GM19438 (cell line): ENCODE results near the gene SUCO.
"Not testable (repeated sequence)": the region's sequence is repeated elsewhere in the genome, so short reads cannot be mapped to it uniquely, and the experiment has no call there.

ENCODE experiments used
- ATAC-seq: cut with Tn5 transposase; IDR thresholded peaks from one replicate; pipeline ENCODE4 v1.9.1; 2021; ENCODE audit warnings: low read depth; ENCODE audit not compliant: unreplicated experiment

SUCO gene

DNA sequence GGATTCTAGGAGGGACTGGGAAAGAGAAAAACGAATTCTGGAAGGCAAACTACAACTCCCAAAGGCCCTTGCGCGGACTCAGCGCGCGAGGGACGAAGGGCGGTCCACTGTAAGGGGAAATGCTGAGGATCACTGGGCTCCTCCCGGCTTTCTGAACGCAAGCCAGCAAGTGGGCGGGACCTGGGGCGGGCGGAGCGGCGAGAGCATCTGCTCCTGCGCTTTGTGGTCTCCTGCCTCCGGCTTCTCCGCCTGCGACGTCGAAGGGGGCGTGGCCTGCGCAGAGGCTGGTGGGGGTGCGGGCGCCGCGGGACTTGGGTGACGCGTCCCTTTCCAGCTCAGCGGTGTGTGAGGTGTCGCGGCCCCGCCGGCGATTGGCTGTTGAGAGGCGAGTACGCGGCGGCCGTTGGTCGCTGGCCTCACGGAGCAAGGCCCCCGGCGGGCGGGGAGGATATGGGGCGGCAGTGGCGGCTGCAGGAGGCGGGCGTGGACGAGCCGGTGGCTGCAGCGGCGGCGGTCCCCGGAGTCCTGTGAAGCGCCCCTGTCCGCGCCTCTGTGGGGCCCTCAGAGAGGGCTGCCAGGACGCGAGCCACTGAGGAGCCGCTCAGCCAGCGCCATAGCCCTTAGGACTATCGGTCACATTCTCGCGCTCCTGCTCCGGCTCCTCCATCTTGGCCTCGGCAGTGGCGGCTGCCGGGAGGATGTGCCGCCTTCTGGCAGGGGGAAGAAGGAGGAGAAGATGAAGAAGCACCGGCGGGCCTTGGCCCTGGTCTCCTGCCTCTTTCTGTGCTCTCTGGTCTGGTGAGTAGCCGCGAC is at the start of gene SUCO:
SUCO (plus strand) TSS at position 451 of the 813 bp plus-strand sequence; CDS start at position 737, 286 bp downstream.
- ATAC-seq, result peak; percentile 81

GRCh38 chr1:172483448-172483847 is 49.5 kb upstream of the SUCO start:
- ATAC-seq, result no peak

GRCh38 chr1:172484252-172484651 is 48.7 kb upstream of the SUCO start:
- no peak for ATAC-seq

DNA sequence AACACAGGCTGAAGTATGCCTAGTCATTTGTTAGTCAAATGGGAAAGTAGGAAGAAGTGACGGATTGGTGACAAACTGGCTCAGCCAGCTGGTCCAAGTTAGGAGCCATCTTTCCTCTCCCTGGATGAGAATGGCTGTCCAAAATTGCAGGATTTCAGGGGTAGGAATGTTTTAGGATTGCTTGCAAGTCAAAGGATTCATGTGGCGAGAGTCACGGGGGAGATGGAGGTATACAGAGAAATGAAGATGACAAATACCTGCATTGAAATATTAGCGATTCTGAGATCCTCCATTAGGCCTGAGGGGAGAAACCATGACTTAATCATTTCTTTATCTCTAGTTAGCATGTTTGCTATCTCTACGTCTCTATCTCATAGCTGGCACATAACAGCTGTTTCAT is 47.3 kb upstream of the SUCO start:
- ATAC-seq, result no peak

- no peak for ATAC-seq
Measured at GRCh38 chr1:172486805-172487454, 46.0 kb upstream of the SUCO start.

DNA sequence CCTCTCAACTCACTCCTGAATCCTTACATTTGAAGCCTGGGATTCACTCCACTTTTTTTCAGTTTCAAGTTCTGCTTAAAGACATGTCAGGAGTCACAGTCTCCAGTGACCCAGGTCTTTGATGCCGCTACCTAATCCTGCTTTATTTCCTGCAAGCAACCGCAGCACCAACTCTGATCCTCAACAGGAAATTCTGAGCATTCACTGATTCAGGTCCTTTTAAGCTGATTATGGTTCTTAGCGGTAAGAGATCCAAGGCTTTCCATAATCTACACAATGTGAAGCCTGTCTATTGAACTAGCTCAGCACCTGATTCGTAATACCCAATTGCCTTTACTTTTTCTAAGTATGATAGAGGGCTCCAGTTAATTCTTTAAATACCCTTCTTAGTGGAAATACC is 45.4 kb upstream of the SUCO start:
- no peak for ATAC-seq

- ATAC-seq, result no peak
Measured at GRCh38 chr1:172488393-172488792, 44.6 kb upstream of the SUCO start.

DNA sequence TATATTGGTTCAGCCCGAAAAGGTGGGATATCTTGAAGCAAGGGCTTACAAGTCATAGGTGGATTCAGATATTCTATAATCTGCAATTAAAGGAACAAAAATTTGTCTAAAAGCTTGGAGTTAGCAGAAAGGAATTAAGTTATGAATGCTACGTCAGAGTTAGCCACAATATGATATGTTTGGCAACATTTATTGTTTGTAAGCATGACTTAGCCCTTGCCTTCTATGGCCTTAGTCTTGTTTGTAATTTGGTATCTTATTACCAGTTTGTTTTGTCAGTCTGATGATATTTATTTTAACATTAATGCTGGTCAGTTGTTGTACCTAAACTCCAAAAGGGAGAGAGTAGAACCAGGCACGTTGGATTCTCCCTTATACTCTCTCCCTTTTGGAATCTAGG is 43.1 kb upstream of the SUCO start:
- no peak for ATAC-seq

GRCh38 chr1:172492421-172492820 is 40.5 kb upstream of the SUCO start:
- ATAC-seq, result no peak

- no peak for ATAC-seq
Measured at GRCh38 chr1:172494166-172494565, 38.8 kb upstream of the SUCO start.

GRCh38 chr1:172496127-172496526 is 36.8 kb upstream of the SUCO start:
- not testable (repeated sequence) for ATAC-seq

DNA sequence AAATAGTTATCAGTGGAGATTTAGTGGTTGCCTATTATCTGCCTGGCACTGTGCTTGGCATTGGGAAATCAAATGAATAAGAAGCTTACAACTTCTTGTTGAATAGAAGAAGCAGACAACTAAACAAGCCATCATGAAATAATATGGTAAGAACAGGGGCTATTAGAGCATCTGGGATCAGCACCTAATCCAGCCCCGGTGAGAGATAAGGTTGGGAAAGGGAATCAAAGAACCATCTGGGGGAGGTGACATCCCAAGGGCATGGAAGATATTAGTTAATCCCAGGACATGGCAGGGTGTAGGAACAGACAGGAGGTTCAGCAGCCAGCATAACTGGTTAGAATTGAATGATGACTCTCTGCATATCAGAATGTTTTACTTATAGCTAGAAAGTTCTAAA is 36.3 kb upstream of the SUCO start:
- no peak for ATAC-seq

DNA sequence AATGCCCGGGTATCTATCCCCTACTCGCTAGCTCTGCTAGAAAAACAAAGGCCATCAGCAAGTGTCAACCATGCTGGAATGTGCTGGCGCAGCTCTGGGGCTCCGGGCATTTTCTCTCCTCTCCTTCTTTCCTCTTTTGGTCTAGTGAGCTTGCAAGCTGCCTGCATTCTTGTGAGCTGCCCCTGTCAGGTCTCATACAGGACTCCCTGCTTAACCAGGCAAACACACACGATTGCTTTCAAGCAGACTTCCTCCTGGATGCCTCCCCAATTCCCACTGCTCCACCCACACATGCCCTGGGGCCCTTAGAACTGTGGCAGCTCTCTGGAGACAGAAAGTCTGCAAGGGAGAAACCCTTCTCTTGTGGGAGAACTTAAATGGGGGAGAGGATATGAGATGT is 35.7 kb upstream of the SUCO start:
- ATAC-seq, result no peak

DNA sequence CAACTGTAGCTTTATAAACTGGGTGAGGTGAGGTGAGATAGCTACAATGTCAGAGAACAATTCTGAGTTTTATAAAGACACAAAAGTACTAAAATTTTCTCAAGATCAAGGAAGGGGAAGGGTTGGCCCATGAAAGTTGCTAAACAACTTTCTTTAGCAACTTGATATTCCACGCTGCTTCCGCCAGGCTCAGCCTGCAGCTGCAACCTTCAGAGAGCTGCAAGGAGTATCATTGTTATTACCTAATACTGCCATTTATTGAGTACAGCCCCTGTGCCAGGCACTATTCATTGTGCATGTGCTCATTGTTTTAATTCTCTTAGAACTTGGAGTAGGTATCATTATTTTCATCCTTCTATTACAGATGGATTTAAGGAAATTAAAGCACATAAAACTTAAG is 34.1 kb upstream of the SUCO start:
- ATAC-seq, result no peak

GRCh38 chr1:172499636-172500141 is 33.3 kb upstream of the SUCO start:
- no peak for ATAC-seq

DNA sequence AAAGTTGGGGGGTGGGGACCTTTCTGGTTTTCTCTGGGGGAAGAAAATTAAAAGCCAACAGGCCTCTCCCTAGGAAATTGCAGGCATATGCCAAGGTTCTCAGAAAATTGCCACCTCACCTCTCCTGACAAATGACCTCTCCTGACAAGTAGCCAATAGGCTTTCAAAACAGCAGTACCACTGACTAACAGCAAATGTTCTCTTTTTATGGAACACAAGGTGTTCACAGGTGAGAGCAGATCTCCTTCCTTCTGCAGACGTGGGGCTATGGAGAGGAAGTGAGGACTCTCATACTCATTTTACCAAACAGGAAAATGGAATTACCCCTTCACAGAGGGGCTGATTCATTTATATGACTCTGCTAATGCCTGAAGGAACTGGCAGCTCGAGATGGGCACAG is 32.7 kb upstream of the SUCO start:
- no peak for ATAC-seq

GRCh38 chr1:172507741-172508140 is 25.2 kb upstream of the SUCO start:
- no peak for ATAC-seq

DNA sequence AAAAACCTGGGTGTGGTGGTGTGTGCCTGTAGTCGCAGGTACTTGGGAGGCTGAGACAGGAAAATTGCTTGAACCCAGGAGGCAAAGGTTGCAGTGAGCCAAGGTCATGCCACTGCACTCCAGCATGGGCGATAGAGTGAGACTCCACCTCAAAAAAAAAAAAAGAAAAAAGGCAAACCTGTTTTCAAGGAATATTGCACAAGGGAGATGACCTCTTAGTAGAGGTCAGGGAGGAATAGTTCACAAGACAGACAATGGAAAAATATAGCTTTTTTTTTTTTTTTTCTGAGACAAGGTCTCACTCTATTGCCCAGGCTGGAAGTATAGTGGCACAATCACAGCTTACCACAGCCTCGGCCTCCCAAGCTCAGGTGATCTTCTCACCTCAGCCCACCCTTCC is 22.5 kb upstream of the SUCO start:
- no peak for ATAC-seq

- no peak for ATAC-seq
Measured at GRCh38 chr1:172512591-172512990, 20.4 kb upstream of the SUCO start.

DNA sequence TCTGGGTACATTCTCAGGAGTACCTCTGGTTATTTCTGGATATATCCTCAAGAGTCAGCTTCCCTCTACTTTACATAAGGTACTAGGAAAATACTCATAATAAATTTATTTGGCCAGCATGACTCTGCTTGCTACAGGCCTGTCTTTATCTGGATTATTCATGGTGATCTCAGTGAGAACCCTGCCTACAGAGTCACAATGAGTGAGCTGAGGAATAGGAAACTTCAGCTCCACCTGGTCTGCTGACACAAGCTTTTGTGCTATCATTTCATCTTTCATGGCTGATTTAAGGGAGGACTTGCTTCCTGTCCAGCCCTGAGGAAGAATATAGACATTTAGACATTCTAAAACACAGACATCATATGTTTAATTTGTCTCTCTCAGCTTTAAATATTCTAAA is 19.5 kb upstream of the SUCO start:
- no peak for ATAC-seq

GRCh38 chr1:172514108-172514507 is 18.8 kb upstream of the SUCO start:
- ATAC-seq, result no peak

DNA sequence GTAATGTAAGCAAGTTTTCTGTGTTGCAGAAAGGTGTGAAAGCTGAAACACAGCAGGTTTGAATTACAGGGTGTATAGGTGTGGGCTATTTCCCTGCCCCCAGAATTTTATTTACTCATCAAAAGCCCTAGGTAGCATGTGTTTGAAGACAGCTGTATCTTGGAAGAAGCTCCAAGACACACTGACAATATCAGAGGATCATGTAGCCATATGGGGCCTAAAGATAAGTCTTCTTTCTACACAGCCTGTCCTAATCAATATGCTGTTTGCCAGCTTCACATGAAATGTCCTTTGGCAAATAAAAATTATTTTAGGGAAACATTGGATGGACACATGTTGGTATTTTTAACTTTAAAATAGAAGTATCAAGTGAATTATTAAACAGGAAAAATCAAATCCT is 17.5 kb upstream of the SUCO start:
- no peak for ATAC-seq
